Measurements from ENCODE around the gene UBN1.
"Not testable (repeated sequence)": the region's sequence is repeated elsewhere in the genome, so short reads cannot be mapped to it uniquely, and the experiment has no call there.

The UBN1 gene

DNA sequence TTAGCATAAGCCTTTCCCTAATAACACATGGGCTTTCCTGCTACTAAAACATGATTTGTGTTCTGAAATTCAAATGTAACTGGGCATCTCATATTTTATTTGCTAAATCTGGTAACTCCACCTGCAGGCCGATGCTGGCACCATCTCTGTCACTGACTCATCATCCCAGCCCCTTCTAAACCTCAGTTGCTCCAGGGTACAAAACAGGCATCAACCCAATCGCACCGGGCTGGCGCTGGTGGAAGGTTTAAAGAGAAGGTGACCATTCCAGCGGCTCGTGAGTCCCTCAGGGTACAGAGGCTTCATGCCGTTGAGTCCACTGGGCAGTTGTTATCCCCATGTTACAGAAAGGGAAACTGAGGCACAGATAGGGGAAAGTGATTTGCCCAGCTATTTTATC, 62.5 kb downstream of the UBN1 start:
- no peak for DNase-seq (ENCODE audit: low spot score)

GRCh38 chr16:4910828-4911227, 63.5 kb downstream of the UBN1 start:
- no peak for DNase-seq (ENCODE audit: low spot score)

GRCh38 chr16:4911970-4912386, 64.7 kb downstream of the UBN1 start:
- no peak for DNase-seq (ENCODE audit: low spot score)

DNA sequence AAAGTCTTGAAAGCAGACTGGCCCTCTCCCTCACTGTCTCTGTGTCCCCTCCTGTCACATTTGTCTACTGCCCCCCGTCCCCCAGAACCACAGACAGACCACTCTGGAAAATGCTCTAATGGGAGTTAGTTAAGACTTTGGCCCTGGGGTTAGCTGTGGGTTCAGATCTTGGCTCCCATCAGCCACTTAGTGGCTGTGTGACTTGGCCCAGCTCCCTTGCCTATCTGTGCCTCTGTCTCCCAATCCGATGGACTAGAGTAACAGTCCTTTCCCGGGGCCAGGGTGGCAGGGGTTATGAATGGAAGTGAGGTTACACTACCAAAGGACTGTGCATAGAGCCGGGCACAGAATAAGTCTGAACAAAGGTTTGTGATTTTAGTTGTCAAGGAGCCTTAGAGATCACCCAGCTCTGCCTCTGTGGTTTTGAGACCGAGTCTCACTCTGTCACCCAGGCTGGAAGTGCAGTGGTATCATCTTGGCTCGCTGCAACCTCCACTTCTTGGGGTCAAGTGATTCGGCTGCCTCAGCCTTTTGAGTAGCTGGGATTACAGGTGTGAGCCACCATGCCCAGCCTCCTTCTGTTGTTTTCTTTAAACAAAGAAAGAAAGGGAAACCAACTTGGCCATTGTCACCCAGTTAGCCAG, 66.0 kb downstream of the UBN1 start:
- no peak for DNase-seq (ENCODE audit: low spot score)

GRCh38 chr16:4913774-4914525, 66.7 kb downstream of the UBN1 start:
- DNase-seq (ENCODE audit: low spot score) = no peak

GRCh38 chr16:4914528-4915225, 67.4 kb downstream of the UBN1 start:
- DNase-seq (ENCODE audit: low spot score) = no peak

DNA sequence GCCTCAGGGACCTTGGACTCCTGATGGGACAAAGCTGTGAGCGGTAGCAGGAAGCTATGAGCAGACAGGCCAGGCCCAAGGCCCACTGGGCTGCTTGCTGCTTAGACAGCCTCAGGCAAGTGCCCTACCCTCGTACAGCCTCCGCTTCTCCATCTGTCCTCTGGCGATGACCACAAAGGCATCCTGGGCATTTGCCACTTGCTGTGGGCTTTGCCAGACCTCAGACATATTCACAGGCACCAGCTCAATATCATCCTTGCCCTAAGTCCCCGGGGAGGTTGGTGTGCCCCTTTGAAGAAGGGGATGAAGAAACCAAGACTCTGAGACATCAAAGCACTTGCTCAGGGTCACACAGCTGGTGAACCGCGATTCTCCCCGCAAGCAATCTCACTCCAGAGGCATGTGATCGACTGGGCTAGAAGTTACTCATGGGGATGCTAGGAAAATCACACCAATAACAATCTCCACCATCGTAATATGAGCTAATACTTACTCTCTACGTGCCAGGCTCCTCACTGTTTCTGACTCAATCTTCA, 68.0 kb downstream of the UBN1 start:
- no peak for DNase-seq (ENCODE audit: low spot score)

- no peak for DNase-seq (ENCODE audit: low spot score)
Measured at GRCh38 chr16:4917117-4917516, 69.8 kb downstream of the UBN1 start.

- no peak for DNase-seq (ENCODE audit: low spot score)
Measured at GRCh38 chr16:4918781-4919251, 71.5 kb downstream of the UBN1 start.

- DNase-seq (ENCODE audit: low spot score) = no peak
Measured at GRCh38 chr16:4920826-4921225, 73.5 kb downstream of the UBN1 start.

DNA sequence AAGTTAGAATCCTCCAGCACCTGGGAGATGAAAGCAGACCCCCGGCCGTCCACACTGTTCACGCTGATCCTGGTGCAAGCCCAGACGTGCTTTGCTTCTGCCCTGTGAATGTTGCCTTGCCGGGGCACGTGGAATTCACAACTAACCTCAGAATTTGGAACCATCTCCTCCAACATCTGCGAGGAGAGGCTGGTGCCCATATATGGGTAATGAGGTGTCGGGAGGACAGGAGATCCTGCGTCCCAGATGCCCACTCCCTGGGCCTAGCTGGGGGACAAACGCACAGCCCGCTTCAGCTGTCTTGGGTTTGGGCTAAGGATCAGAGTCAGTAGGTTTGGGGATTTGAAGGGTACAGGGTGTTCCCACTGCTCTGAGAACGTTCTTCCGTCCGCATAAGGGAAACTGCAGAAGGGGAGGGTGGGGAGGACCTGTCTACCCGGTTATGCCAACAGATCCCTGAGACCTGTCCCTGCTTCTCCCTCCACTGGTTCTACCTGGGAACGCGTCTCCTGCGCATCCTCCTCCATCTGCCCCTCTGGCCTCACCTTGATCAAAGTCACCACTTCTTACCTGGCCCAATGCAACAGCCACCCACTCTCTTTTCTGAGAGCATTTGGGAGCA, 75.6 kb downstream of the UBN1 start:
- DNase-seq (ENCODE audit: low spot score) = no peak

GRCh38 chr16:4923853-4924252, 76.6 kb downstream of the UBN1 start:
- DNase-seq (ENCODE audit: low spot score) = no peak

DNA sequence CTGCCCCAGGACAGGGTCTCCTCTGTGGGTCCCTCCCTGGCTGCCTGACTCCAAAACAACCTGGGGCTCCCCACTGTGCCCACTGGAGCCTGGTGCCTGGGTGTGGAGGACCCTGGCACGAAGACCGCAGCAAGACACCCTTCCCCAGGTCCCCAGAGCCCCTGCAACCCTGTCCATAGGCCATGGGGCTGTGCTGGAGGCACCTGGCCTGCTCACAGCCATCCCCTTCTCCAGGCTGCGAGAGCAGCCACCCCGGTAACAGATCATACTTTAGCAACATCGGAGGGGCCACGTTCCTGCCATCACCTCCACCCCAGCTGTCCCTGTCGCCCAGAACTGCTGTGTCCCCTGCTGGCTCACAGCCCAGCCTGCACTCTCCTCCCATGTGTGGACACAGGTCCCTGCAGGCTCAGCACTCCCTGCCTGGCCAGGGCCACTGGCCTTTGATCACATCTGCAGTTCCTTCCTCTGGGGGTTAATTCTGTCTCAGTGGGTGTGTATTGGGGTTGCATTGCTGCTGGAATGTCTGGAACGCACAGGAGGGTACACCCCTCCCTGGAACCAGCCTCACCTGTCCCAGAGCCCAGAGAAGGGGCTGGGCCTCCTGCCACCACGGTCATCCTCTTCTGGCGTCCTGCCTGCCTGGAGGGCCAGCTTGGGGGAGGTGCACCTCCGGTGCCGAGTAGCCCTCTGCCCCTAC, 77.5 kb downstream of the UBN1 start:
- DNase-seq (ENCODE audit: low spot score) = no peak

GRCh38 chr16:4925293-4925607, 78.0 kb downstream of the UBN1 start:
- DNase-seq (ENCODE audit: low spot score) = no peak

DNA sequence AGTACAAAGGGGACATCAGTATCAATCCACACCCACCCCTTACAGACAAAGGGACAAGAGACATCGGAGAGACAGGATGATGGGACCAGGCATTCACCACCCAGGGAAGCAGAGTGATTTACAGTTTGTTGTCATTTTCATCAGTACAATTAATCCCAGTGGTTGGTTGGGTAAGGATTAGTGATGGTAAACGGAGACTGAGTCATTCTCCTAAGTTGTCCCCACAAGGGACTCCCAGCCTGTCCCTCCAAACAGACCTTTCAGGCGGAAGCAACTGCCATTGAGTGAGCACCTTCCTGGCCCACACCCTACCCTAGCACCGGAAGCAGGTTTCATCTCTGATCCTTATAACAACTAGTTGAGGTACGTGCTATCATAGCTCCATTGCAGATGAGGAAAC, 78.5 kb downstream of the UBN1 start:
- DNase-seq (ENCODE audit: low spot score) = no peak

DNA sequence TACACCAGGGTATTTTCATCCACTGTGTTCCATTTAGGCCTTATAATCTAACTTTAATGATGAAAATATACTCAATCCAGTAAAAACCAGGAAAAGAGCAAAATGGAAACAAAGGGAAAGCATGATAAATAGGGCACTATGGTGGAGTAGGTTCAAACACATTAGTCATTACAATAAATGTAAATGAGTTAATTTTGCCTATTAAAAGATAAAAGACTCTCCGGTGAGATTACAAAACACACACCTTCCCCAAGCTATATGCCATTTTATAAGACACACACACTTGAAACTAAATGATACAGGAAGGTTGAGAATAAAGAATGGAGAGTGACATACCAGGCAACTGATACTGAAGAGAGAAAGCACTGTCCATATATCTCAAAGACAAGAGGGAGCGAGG, 79.6 kb downstream of the UBN1 start:
- DNase-seq (ENCODE audit: low spot score) = no peak

DNA sequence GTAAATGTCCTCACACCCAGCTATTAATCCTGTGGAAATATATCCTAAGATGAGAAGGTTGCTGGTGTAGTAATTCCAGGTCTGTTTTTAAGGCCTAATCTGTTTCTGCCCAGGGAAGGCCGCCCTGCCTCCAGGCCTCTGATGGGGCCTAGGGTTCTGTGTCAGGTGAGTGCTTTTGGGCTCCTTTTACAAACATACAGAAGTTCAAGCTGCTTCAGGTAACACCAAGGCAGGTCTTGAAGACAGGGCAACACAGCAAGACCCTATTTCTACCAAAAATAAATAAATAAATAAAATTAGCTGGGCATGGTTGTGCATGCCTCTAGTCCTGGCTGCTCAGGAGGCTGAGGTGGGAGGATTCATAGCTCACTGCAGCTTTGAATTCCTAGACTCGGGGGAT, 80.4 kb downstream of the UBN1 start:
- DNase-seq (ENCODE audit: low spot score) = no peak

GRCh38 chr16:4928227-4928626, 80.9 kb downstream of the UBN1 start:
- DNase-seq (ENCODE audit: low spot score) = no peak

DNA sequence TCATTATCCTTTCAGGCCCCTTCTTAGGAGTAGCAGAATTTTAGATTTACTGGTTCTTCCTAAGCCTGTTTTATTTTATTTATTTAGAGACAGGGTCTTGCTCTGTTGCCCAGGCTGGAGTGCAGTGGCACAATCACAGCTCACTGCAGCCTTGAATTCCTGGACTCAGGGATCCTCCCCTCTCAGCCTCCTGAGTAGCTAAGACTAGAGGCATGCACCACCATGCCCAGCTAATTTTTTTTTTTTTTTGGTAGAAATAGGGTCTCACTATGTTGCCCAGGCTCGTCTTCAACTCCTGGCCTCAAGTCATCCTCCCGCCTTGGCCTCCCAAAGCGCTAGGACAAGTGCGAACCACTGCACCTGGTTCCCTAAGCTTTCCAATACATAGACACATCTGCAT, 82.3 kb downstream of the UBN1 start:
- not testable (repeated sequence) for DNase-seq (ENCODE audit: low spot score)

DNA sequence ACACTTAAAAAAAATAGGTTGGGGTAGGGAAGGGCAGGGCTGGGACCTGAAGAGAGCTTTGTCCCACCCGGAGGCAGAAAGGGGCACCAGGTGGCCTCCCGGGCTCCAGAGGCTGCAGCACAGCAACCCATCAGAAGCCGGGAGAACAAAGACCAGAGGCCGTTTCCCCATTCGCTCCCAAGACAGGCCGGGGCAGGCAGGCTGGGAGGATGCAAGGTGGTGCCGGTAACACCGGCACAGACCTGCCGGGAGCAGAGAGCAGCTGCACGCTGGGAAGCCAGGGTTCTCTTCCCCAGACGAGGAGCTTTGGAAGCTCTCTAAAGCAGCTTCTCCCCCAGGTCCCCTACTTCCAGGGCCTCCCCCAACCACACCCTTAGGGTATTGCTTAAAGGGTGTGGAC, 84.1 kb downstream of the UBN1 start:
- no peak for DNase-seq (ENCODE audit: low spot score)
